ENCODE measurements around the gene FES. TPM values are rescaled to one million over a fixed set of nuclear protein-coding genes. Genes with fewer than 3 reads are reported as not detected.

The FES gene
- total and polyA plus RNA-seq, 2 of the 13 experiments (the other 11 are each of a cell fraction or from before 2014, with no cell fraction given) = 4.0 to 9.5 TPM

DNA sequence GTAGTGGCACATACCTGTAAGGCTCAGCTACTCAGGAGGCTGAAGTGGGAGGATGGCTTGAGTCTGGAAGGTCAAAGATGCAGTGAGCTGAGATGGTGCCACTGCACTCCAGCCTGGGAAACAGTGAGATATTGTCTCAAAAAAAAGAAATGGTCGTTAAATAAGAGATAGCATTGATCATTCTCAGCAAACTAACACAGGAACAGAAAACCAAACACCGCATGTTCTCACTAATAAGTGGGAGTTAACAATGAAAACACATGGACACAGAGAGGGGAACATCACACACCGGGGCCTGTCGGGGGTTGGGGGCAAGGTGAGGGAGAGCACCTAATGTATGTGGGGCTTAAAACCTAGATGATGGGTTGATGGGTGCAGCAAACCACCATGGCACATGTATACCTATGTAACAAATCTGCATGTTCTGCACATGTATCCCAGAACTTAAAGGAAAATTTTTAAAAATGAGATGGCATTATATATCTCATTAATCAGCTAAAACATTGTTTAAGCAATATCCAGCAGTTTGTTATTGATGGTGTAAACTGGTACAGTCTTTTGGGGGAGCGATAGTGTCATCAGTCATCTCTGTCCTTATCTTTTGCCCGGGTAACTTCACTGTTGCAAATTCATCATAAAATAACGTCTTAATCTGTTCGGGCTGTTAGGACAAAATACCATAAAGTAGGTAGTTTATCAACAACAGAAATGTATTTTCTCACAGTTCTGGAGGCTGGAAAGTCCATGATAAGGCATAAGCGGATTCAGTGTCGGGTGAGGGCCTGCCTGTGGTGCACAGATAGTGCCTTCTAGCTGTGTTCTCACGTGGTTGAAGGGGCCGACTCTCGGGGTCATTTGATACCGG, 17.1 kb downstream of the FES start:
- CTCF ChIA-PET (ENCODE audit: low intra/inter-chr PET ratio, low total read pairs) = interaction anchor here (0.7 to 1.9 kb wide), 2 partner anchors 30 to 33 kb away, joined by 3 to 5 read pairs; partner anchors contain the start of gene UNC45A
- peak overlapping the region; percentile 77 for H2AFZ ChIP-seq (ENCODE audit: low read length)

More for the DNA sequence above, 17.1 kb downstream of the FES start:
- no peaks in the 10 kb centered on the region for H3K9me3 ChIP-seq (ENCODE audit: low read length)
- H3K79me2 ChIP-seq (ENCODE audit: insufficient read depth, low read length) = no peaks in the 10 kb centered on the region
- DNase-seq (ENCODE audit: low spot score) (no peak), FAIRE-seq (no peak), ATAC-seq (no peak)
- peak overlapping the region in 2 of 3 experiments; percentile 81 to 89; a peak in 5 of 6 replicates for H3K4me3 ChIP-seq (replicated peaks in 1 of 3; ENCODE audit: insufficient read depth in 1 of 3, low read depth in 2 of 3, low read length in 3 of 3)
- WGBS (ENCODE audit: low lambda C conversion rate) = 31% methylated on average over 14 of the region's 14 CpGs
- H4K20me1 ChIP-seq (ENCODE audit: insufficient read depth, low read length) = no peaks in the 10 kb centered on the region
- BruUV-seq (replicated peaks) = no TSS peak
- TF ChIP-seq, protein P1, sequence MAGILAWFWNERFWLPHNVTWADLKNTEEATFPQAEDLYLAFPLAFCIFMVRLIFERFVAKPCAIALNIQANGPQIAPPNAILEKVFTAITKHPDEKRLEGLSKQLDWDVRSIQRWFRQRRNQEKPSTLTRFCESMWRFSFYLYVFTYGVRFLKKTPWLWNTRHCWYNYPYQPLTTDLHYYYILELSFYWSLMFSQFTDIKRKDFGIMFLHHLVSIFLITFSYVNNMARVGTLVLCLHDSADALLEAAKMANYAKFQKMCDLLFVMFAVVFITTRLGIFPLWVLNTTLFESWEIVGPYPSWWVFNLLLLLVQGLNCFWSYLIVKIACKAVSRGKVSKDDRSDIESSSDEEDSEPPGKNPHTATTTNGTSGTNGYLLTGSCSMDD (CRISPR knock-in tag; IDR thresholded peaks at IDR 0.05) = no peak
- TF ChIP-seq SNAI1 (CRISPR knock-in tag; IDR thresholded peaks at IDR 0.05; ENCODE audit: borderline replicate concordance) = no peak
- TF ChIP-seq, protein P2, sequence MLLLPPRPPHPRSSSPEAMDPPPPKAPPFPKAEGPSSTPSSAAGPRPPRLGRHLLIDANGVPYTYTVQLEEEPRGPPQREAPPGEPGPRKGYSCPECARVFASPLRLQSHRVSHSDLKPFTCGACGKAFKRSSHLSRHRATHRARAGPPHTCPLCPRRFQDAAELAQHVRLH (CRISPR knock-in tag; IDR thresholded peaks at IDR 0.05; ENCODE audit: borderline replicate concordance, low read depth) = no peak
- TF ChIP-seq ZC3H4 (CRISPR knock-in tag; IDR thresholded peaks at IDR 0.05; ENCODE audit: borderline replicate concordance) = no peak
- no peak for TF ChIP-seq HOXD1 (CRISPR knock-in tag; IDR thresholded peaks at IDR 0.05)
- no peak for TF ChIP-seq ZBTB20 (CRISPR knock-in tag; IDR thresholded peaks at IDR 0.05; ENCODE audit: borderline replicate concordance, low read depth)
- TF ChIP-seq, protein P3, sequence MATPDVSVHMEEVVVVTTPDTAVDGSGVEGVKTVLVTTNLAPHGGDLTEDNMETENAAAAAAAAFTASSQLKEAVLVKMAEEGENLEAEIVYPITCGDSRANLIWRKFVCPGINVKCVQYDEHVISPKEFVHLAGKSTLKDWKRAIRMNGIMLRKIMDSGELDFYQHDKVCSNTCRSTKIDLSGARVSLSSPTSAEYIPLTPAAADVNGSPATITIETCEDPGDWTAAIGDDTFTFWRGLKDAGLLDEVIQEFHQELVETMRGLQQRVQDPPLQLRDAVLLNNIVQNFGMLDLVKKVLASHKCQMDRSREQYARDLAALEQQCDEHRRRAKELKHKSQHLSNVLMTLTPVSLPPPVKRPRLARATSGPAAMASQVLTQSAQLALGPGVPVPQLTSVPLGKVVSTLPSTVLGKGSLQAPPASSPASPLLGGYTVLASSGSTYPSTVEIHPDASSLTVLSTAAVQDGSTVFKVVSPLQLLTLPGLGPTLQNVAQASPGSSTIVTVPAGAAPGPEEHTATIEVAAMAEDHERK (CRISPR knock-in tag; IDR thresholded peaks at IDR 0.05; ENCODE audit: low read depth) = no peak
- peak overlapping the region; percentile 77; the same call in 1 of the 2 replicates for H3K9ac ChIP-seq (ENCODE audit: insufficient read depth, low read depth, low read length)
- intact Hi-C loops (cut with micrococcal nuclease; ENCODE audit: unreplicated experiment) (loop anchor here (1.0 kb wide), 1 partner anchor 33 kb away; no protein-coding TSS in a partner anchor), in situ Hi-C loops (cut with HindIII; ENCODE audit: extremely low pct_ligation_motif_present, low pct_unique_long_range_greater_than_20kb) (no loop called here)
- no peak overlapping the region for H3K27ac ChIP-seq (ENCODE audit: extremely low read length, insufficient read depth, low read length)
- H3K4me1 ChIP-seq (ENCODE audit: insufficient read depth, low read length) = peaks cover 20% of the 10 kb centered on the region
- peaks cover 0 to 1% of the 10 kb centered on the region in 2 experiments; a peak in 1 of 5 replicates for H3K27me3 ChIP-seq (ENCODE audit: control insufficient read depth in 1 of 2, insufficient read depth in 2 of 2, low read length in 2 of 2)
- peaks cover 5 to 13% of the 10 kb centered on the region in 2 experiments; a peak in 4 of 5 replicates for H3K36me3 ChIP-seq (replicated peaks in 1 of 2; ENCODE audit: control insufficient read depth in 1 of 2, insufficient read depth in 2 of 2, low read length in 2 of 2)
- H3K4me2 ChIP-seq (ENCODE audit: low read depth, low read length) = peak overlapping the region; percentile 83
- POLR2A ChIA-PET = interaction anchor here (0.6 to 4.4 kb wide), 5 partner anchors 8 to 57 kb away, joined by 3 to 45 read pairs (median 16); partner anchors contain the start of genes HDDC3 and UNC45A

All from HepG2 (cell line).